Panc1 (cell line): Measurements from ENCODE around the gene KCNT1.

ENCODE experiments used
- POLR2AphosphoS5 ChIP-seq: IDR thresholded peaks from 2 replicates; pipeline ENCODE4 v1.6.1; 2012; ENCODE audit warnings: mild to moderate bottlenecking, low read depth, low read length, moderate library complexity
- SIN3A ChIP-seq: IDR thresholded peaks from 2 replicates; pipeline ENCODE4 v1.6.1; 2012; ENCODE audit warnings: low read depth, mild to moderate bottlenecking, low read length, moderate library complexity, borderline replicate concordance; ENCODE audit not compliant: insufficient read depth
- TCF7L2 ChIP-seq: IDR thresholded peaks from 2 replicates; pipeline ENCODE4 v1.6.1; 2011; ENCODE audit warnings: mild to moderate bottlenecking, low read depth, low read length, inconsistent platforms
- TF ChIP-seq, protein P1 (sequence below): fragments of 450-650 bp; IDR thresholded peaks from 2 replicates; pipeline ENCODE4 v1.5.1; 2017; ENCODE audit warnings: mild to moderate bottlenecking
- TF ChIP-seq, protein P2 (sequence below), 2 experiments: IDR thresholded peaks; 2 replicates each; pipeline ENCODE4 v1.6.1; 2011 to 2012; ENCODE audit warnings: low read depth in 2 of 2, control low read depth in 1 of 2, low read length in 1 of 2, mild to moderate bottlenecking in 1 of 2, moderate library complexity in 1 of 2; ENCODE audit not compliant: insufficient read depth in 1 of 2

DNA sequence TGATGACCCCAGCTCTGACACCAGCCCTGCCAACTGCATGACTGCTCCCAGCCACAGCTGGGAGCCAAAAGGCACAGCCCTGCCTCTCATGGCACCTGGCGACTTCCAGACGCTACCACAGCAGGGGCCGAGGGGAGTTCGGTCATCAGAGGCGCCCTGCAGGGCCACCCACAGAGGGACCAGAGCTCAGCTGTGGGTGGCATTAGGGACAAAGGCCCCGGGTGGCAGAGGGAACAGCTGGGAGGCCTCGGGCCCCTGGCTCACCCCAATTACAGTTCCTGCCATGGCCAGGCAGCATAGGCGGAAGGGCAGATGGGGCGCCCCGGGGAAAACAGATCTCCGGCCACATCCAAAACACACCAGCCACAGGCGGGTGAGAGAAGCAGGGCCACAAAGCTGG is 6.3 kb upstream of the KCNT1 start:
- TF ChIP-seq, protein P1, sequence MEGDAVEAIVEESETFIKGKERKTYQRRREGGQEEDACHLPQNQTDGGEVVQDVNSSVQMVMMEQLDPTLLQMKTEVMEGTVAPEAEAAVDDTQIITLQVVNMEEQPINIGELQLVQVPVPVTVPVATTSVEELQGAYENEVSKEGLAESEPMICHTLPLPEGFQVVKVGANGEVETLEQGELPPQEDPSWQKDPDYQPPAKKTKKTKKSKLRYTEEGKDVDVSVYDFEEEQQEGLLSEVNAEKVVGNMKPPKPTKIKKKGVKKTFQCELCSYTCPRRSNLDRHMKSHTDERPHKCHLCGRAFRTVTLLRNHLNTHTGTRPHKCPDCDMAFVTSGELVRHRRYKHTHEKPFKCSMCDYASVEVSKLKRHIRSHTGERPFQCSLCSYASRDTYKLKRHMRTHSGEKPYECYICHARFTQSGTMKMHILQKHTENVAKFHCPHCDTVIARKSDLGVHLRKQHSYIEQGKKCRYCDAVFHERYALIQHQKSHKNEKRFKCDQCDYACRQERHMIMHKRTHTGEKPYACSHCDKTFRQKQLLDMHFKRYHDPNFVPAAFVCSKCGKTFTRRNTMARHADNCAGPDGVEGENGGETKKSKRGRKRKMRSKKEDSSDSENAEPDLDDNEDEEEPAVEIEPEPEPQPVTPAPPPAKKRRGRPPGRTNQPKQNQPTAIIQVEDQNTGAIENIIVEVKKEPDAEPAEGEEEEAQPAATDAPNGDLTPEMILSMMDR: no peak
- TF ChIP-seq POLR2AphosphoS5 (no peak), SIN3A (no peak), TCF7L2 (no peak)
- TF ChIP-seq, protein P2, sequence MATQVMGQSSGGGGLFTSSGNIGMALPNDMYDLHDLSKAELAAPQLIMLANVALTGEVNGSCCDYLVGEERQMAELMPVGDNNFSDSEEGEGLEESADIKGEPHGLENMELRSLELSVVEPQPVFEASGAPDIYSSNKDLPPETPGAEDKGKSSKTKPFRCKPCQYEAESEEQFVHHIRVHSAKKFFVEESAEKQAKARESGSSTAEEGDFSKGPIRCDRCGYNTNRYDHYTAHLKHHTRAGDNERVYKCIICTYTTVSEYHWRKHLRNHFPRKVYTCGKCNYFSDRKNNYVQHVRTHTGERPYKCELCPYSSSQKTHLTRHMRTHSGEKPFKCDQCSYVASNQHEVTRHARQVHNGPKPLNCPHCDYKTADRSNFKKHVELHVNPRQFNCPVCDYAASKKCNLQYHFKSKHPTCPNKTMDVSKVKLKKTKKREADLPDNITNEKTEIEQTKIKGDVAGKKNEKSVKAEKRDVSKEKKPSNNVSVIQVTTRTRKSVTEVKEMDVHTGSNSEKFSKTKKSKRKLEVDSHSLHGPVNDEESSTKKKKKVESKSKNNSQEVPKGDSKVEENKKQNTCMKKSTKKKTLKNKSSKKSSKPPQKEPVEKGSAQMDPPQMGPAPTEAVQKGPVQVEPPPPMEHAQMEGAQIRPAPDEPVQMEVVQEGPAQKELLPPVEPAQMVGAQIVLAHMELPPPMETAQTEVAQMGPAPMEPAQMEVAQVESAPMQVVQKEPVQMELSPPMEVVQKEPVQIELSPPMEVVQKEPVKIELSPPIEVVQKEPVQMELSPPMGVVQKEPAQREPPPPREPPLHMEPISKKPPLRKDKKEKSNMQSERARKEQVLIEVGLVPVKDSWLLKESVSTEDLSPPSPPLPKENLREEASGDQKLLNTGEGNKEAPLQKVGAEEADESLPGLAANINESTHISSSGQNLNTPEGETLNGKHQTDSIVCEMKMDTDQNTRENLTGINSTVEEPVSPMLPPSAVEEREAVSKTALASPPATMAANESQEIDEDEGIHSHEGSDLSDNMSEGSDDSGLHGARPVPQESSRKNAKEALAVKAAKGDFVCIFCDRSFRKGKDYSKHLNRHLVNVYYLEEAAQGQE (IDR thresholded peaks at IDR 0.05; ENCODE audit: insufficient read depth in 1 of 2, low read depth in 2 of 2, low read length in 1 of 2): no peak
